Heart left ventricle (tissue), 13 donors: ENCODE data around the gene CCNT2.

Experiments
- POLR2A ChIP-seq, 2 donors: fragments of 450-650 bp; IDR thresholded peaks; one replicate each; pipeline ENCODE4 v1.6.1; 2017; ENCODE audit warnings: antibody characterized with exemption in 2 of 2, mild to moderate bottlenecking in 2 of 2, moderate library complexity in 2 of 2
- TF ChIP-seq, protein P1 (sequence below), 12 donors: fragments of 200-600 bp; sonication (generic) in 4 of 12; IDR thresholded peaks; one replicate each; pipeline versions ENCODE4 v1.5.0 to v1.8.0; 2018 to 2022; ENCODE audit warnings: antibody characterized with exemption in 12 of 12, mild to moderate bottlenecking in 5 of 12
- donor health status: ischemic (EF 13 %, LVEDD 7.1; RV severe dilation, severe dysfunction).
- donor health status: DM: no; HTN: yes; CAD: no.
- donor health status: DM: no; HTN: no; CAD: no.
- donor health status: ischemic (EF 25% LVEDD 6.9; RV normal size, moderate dysfunction).
- donor health status: ischemic (EF 25% LVEDD 5.7; RV mildly dilated, moderate dysfunction).
- donor health status: ischemic (EF 35%, LVEDD 5.7; RV mildly dilated, moderate dysfunction).
- donor health status: nonischemic (EF 11% LVEDD 7.7; RV severe dilation, severe dysfunction).
- donor health status: DM: yes; HTN: yes; CAD: no.
- donor health status: PGD.
- donor health status: ischemic (EF 29% LVEDD 5.4; RV normal size, mild dysfunction).
- donor health status: nonischemic (EF 23%, LVEDD 6.1; RV moderate dilation, normal function).

DNA sequence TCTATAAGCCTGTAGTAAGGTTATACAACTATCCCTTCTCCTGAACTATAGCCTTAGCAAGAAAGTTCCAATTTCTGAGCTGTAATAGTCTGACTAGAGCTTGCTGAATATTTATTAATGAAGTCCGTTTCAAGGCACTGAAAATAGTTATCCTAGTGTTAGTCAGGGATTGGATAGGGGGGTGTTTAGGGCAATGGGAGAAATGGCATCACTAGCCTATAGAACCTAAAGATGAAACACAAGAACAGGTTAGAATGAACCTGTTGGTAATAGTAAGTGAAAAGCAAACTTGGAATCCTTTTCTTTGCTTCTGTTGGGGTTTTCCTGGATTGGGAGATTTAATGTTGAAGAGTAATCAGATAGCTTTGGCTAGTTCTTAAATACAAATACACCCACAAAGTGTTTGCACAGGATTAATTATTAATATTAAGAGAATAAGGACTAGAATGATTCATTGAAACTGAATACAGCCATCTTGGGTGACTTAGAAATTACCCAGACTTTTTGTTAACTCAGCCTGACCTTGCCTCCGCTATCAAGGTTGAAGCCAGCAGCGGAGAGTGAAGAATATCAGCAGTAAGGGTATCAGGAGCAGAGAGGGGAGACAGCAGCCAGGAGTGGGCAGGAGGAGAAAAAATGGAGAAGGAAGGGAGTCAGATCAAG, 14.4 kb downstream of the CCNT2 start:
- TF ChIP-seq, protein P1, sequence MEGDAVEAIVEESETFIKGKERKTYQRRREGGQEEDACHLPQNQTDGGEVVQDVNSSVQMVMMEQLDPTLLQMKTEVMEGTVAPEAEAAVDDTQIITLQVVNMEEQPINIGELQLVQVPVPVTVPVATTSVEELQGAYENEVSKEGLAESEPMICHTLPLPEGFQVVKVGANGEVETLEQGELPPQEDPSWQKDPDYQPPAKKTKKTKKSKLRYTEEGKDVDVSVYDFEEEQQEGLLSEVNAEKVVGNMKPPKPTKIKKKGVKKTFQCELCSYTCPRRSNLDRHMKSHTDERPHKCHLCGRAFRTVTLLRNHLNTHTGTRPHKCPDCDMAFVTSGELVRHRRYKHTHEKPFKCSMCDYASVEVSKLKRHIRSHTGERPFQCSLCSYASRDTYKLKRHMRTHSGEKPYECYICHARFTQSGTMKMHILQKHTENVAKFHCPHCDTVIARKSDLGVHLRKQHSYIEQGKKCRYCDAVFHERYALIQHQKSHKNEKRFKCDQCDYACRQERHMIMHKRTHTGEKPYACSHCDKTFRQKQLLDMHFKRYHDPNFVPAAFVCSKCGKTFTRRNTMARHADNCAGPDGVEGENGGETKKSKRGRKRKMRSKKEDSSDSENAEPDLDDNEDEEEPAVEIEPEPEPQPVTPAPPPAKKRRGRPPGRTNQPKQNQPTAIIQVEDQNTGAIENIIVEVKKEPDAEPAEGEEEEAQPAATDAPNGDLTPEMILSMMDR (IDR thresholded peaks at IDR 0.05) = no peak
- TF ChIP-seq POLR2A (IDR thresholded peaks at IDR 0.05) = no peak
